PC-3 (cell line): ENCODE data around the gene SH3BGRL3. TPM values are rescaled to one million over a fixed set of nuclear protein-coding genes. Genes with fewer than 3 reads are reported as not detected.

ENCODE experiments used
- ATAC-seq: fragments of 200-7000 bp; cut with Tn5 transposase; 2 replicates; pipeline ENCODE4 v1.9.1; 2020; ENCODE audit warnings: mild to moderate bottlenecking, moderate library complexity
- BruUV-seq: library from RNA; stranded (reverse); fragments of 400-500 nt; replicated peaks from 2 replicates; lab custom pipeline; 2021; lab: Mats Ljungman, UMichigan
- CTCF ChIA-PET: fragments of 300-600 bp; sonication (Branson Sonifier 250); formaldehyde crosslinking; loops from one replicate; lab custom pipeline; 2022; ENCODE audit warnings: antibody characterized with exemption; lab: Charles Lee
- POLR2A ChIA-PET: fragments of 300-600 bp; sonication (Branson Sonifier 250); formaldehyde crosslinking; loops from one replicate; lab custom pipeline; 2022; ENCODE audit warnings: antibody characterized with exemption; ENCODE audit not compliant: unreplicated experiment; lab: Charles Lee
- DNase-seq: peaks from one replicate; pipeline ENCODE4 v3.0.0-alpha.2; 2015
- H2AFZ ChIP-seq: fragments of 300-600 bp; sonication (generic); 2 replicates; pipeline ENCODE4 v1.6.0; 2016; ENCODE audit warnings: antibody characterized with exemption, low read length
- H3F3A ChIP-seq: fragments of 300-600 bp; sonication (generic); one replicate; pipeline ENCODE4 v1.6.0; 2017; ENCODE audit warnings: antibody characterized with exemption, low read length, control low read depth, mild to moderate bottlenecking; ENCODE audit not compliant: unreplicated experiment
- H3K27ac ChIP-seq: fragments of 300-600 bp; sonication (generic); 2 replicates; pipeline ENCODE4 v1.5.1; 2016; ENCODE audit warnings: mild to moderate bottlenecking, low read length
- H3K27me3 ChIP-seq: fragments of 300-600 bp; sonication (generic); 2 replicates; pipeline ENCODE4 v1.6.1; 2016; ENCODE audit warnings: low read length, mixed read lengths
- H3K36me3 ChIP-seq: fragments of 300-600 bp; sonication (generic); 2 replicates; pipeline ENCODE4 v1.6.1; 2016; ENCODE audit warnings: low read depth, mixed run types, low read length, mixed read lengths
- H3K4me1 ChIP-seq: fragments of 300-600 bp; sonication (generic); 2 replicates; pipeline ENCODE4 v1.5.1; 2016; ENCODE audit warnings: low read length; ENCODE audit not compliant: insufficient read depth
- H3K4me2 ChIP-seq: fragments of 300-600 bp; sonication (generic); 2 replicates; pipeline ENCODE4 v1.6.0; 2016; ENCODE audit warnings: low read length
- H3K4me3 ChIP-seq: fragments of 300-600 bp; sonication (generic); 2 replicates; pipeline ENCODE4 v1.5.1; 2016; ENCODE audit warnings: mild to moderate bottlenecking, low read length, mixed read lengths
- H3K79me2 ChIP-seq: fragments of 300-600 bp; sonication (generic); 2 replicates; pipeline ENCODE4 v1.6.1; 2017; ENCODE audit warnings: low read length, mixed read lengths
- H3K9ac ChIP-seq: fragments of 300-600 bp; sonication (generic); 2 replicates; pipeline ENCODE4 v1.6.0; 2016; ENCODE audit warnings: mild to moderate bottlenecking, low read length
- H3K9me2 ChIP-seq: fragments of 300-600 bp; sonication (generic); replicated peaks from 2 replicates; pipeline ENCODE4 v1.6.1; 2016; ENCODE audit warnings: mixed run types, low read length, mixed read lengths
- H3K9me3 ChIP-seq: fragments of 300-600 bp; sonication (generic); 2 replicates; pipeline ENCODE4 v1.6.1; 2016; ENCODE audit warnings: low read length, mixed read lengths
- H4K20me1 ChIP-seq: fragments of 300-600 bp; sonication (generic); 2 replicates; pipeline ENCODE4 v1.6.1; 2016; ENCODE audit warnings: low read length, mixed read lengths
- CTCF ChIP-seq: fragments of 300-600 bp; sonication (generic); conservative IDR thresholded peaks from 2 replicates; pipeline ENCODE4 v1.5.1; 2017; ENCODE audit warnings: antibody characterized with exemption, low read depth, mild to moderate bottlenecking, low read length
- EZH2 ChIP-seq: fragments of 300-600 bp; sonication (generic); IDR thresholded peaks from one replicate; pipeline ENCODE4 v1.6.1; 2017; ENCODE audit warnings: antibody characterized with exemption, mild to moderate bottlenecking, low read length; ENCODE audit not compliant: unreplicated experiment
- EZH2phosphoT487 ChIP-seq: fragments of 300-600 bp; sonication (generic); IDR thresholded peaks from 2 replicates; pipeline ENCODE4 v1.6.1; 2018; ENCODE audit warnings: mild to moderate bottlenecking, antibody characterized with exemption, low read length, borderline replicate concordance
- intact Hi-C: fragments of 100-400 bp; cut with micrococcal nuclease; formaldehyde crosslinking; loops from 2 replicates; pipeline ENCODE4 v1.9.0; 2023
- total RNA-seq: library from RNA; depleted of rRNA; stranded (reverse); fragments of >200 nt; gene quantifications from 2 replicates; pipeline ENCODE4 v1.2.3, GENCODE V29; 2014

SH3BGRL3 gene
- total RNA-seq, 1 experiment from 2014 or later: 181 TPM

- DNase-seq: peak; percentile 35
Observed at GRCh38 chr1:26237230-26237966, 42.5 kb upstream of the SH3BGRL3 start.

GRCh38 chr1:26239936-26240335 lies 40.0 kb upstream of the SH3BGRL3 start:
- CTCF ChIA-PET: no interaction called here
- Histone ChIP-seq H3K9me2 (no peaks in the 10 kb centered on the region), H3K79me2 (peaks cover 91% of the 10 kb centered on the region), H3K4me3 (no peak overlapping the region), H3K9ac (no peak overlapping the region), H3F3A (no peaks in the 10 kb centered on the region), H3K4me1 (peaks cover 25% of the 10 kb centered on the region), H3K36me3 (peaks cover 27% of the 10 kb centered on the region; the same call in 1 of the 2 replicates), H3K9me3 (no peaks in the 10 kb centered on the region), H3K4me2 (no peak overlapping the region), H4K20me1 (peaks cover 7% of the 10 kb centered on the region), H2AFZ (no peak overlapping the region), H3K27me3 (no peaks in the 10 kb centered on the region), H3K27ac (no peak overlapping the region)
- DNase-seq (no peak), ATAC-seq (no peak)
- intact Hi-C loops: no loop called here
- TF ChIP-seq EZH2 (no peak), CTCF (no peak), EZH2phosphoT487 (no peak)
- POLR2A ChIA-PET: no interaction called here
- no TSS peak for BruUV-seq

More at GRCh38 chr1:26237230-26237966, 42.5 kb upstream of the SH3BGRL3 start:
- Histone ChIP-seq H3F3A (no peaks in the 10 kb centered on the region), H3K27me3 (no peaks in the 10 kb centered on the region), H4K20me1 (peaks cover 7% of the 10 kb centered on the region), H3K9me2 (no peaks in the 10 kb centered on the region), H3K4me3 (peak overlapping the region; percentile 96), H3K9ac (peak overlapping the region; percentile 2; the same call in 1 of the 2 replicates), H3K4me1 (peaks cover 25% of the 10 kb centered on the region), H3K79me2 (peaks cover 82% of the 10 kb centered on the region), H2AFZ (peak overlapping the region; percentile 29), H3K36me3 (peaks cover 11% of the 10 kb centered on the region; the same call in 1 of the 2 replicates), H3K9me3 (no peaks in the 10 kb centered on the region), H3K27ac (peak overlapping the region; percentile 59), H3K4me2 (peak overlapping the region; percentile 83)
- ChIA-PET CTCF (no interaction called here), POLR2A (interaction anchor here (0.7 kb wide), 1 partner anchor 1820 kb away, joined by 3 read pairs; no protein-coding TSS in a partner anchor)
- TF ChIP-seq CTCF (no peak), EZH2phosphoT487 (no peak), EZH2 (no peak)
- BruUV-seq: no TSS peak
- no peak for ATAC-seq
- intact Hi-C loops: no loop called here

GRCh38 chr1:26252718-26253117 lies 27.2 kb upstream of the SH3BGRL3 start:
- no TSS peak for BruUV-seq
- ATAC-seq (no peak), DNase-seq (no peak)
- Histone ChIP-seq H3K4me1 (no peaks in the 10 kb centered on the region), H3K9ac (no peak overlapping the region), H3K9me3 (no peaks in the 10 kb centered on the region), H4K20me1 (no peaks in the 10 kb centered on the region), H3K27ac (no peak overlapping the region), H3K79me2 (peaks cover 31% of the 10 kb centered on the region; the same call in 1 of the 2 replicates), H3K36me3 (peaks cover 45% of the 10 kb centered on the region), H3K9me2 (no peaks in the 10 kb centered on the region), H2AFZ (no peak overlapping the region), H3K4me3 (no peak overlapping the region), H3F3A (no peaks in the 10 kb centered on the region), H3K27me3 (no peaks in the 10 kb centered on the region), H3K4me2 (no peak overlapping the region)
- no peak for TF ChIP-seq EZH2
- TF ChIP-seq CTCF: no peak
- no peak for TF ChIP-seq EZH2phosphoT487
- ChIA-PET CTCF (no interaction called here), POLR2A (no interaction called here)
- intact Hi-C loops: no loop called here
